Measurements from ENCODE around the gene IL24. TPM values are rescaled to one million over a fixed set of nuclear protein-coding genes. Genes with fewer than 3 reads are reported as not detected.
A peak's percentile ranks its signal among the peaks of the same experiment; 100 is the strongest.
"Not testable (repeated sequence)": the region's sequence is repeated elsewhere in the genome, so short reads cannot be mapped to it uniquely, and the experiment has no call there.

IL24 gene
- total RNA-seq, 2 experiments from 2014 or later = 0.54 to 0.72 TPM

DNA sequence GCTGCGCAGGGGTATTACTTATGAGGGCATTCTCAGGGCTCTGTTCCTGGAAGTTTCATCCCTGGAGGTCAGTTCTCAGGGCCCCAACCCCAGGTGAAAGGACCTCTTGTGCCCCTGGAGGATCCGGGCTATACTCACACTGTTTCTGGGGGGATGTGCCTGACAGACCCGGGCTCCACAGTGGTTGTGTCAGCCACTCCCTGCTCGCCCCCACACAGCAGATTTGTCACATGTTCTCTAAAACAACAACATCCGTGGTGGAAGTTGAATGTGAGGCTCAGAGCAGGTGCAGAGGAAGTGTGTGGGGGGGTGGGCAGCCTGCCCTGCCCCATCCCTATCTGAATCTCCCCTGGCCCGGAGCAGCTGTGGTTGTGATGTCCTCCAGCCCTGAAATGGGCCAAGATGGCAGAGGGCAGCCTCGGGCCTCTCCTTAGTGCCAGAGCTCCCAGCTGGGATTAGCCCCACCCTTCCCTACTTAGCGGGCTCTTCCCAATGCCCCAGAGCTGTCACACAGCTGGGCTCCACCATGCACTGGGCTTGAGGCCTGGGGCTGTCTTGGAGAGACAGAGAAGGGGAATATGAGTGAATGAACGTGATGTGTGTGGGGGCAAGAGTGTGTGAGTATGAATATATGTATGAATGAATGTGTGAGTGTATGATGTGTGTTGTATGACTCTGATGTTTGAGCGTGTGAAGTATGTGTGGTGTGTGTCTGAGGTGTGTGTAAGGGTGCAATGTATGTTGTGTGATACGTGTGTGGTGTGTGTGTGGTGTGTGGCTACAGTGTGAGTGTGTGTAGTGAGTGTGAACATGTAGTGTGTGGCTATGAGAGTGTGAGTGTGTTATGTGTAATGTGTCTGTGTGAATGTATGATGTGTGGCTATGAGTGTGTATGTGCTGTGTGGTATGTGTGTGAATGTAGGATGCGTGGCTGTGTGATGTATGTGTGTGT is 26.0 kb downstream of the IL24 start:
- H3K4me3 Mint-ChIP-seq = no peak overlapping the region
- H3K36me3 Mint-ChIP-seq = peaks cover 11% of the 10 kb centered on the region
- H3K9me3 Mint-ChIP-seq = no peaks in the 10 kb centered on the region

GRCh38 chr1:206923961-206924557 is 26.8 kb downstream of the IL24 start:
- H3K9me3 Mint-ChIP-seq, H3K27ac Mint-ChIP-seq, DNase-seq, H3K27me3 Mint-ChIP-seq, H3K4me3 Mint-ChIP-seq: not testable (repeated sequence)
- Mint-ChIP-seq H3K4me1 (peaks cover 30% of the 10 kb centered on the region), H3K36me3 (peaks cover 10% of the 10 kb centered on the region)

More for the DNA sequence above, 26.0 kb downstream of the IL24 start:
- H3K27ac Mint-ChIP-seq = no peak overlapping the region
- DNase-seq = peak; percentile 75
- no peaks in the 10 kb centered on the region for H3K27me3 Mint-ChIP-seq
- H3K4me1 Mint-ChIP-seq = peaks cover 32% of the 10 kb centered on the region

DNA sequence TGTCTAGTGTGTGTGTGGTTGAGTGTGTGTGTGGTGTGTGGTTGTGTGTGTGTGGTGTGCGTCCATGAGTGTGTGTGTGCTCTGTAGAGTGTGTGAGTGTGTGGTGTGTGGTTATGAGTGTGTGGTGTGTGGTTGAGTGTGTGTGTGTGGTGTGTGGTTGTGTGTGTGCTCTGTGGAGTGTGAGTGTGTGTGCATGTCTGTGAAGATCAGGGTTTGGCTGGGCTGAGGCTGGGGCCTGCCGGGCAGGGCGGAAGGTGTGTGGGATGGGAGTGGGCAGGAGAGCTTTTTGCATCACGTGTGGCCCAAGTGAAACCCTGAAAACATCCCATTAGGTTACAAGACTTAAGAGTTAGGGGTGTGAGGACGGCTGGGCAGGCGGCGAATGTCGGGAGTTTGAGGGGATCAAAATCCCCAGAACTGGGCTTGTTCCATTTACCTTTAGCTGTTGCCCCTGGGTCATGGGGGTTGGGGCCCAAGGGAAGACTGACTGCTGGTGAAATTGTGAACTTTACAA is 27.4 kb downstream of the IL24 start:
- DNase-seq = peak; percentile 48
- H3K4me3 Mint-ChIP-seq = no peak overlapping the region
- H3K36me3 Mint-ChIP-seq = peaks cover 10% of the 10 kb centered on the region
- no peaks in the 10 kb centered on the region for H3K9me3 Mint-ChIP-seq
- H3K4me1 Mint-ChIP-seq = peaks cover 33% of the 10 kb centered on the region
- no peak overlapping the region for H3K27ac Mint-ChIP-seq
- no peaks in the 10 kb centered on the region for H3K27me3 Mint-ChIP-seq

- peak; percentile 79 for DNase-seq
- Mint-ChIP-seq H3K27me3 (no peaks in the 10 kb centered on the region), H3K9me3 (no peaks in the 10 kb centered on the region), H3K4me1 (peaks cover 35% of the 10 kb centered on the region), H3K4me3 (no peak overlapping the region), H3K27ac (no peak overlapping the region), H3K36me3 (peaks cover 8% of the 10 kb centered on the region)
Observed at GRCh38 chr1:206925106-206925736, 28.0 kb downstream of the IL24 start.

GRCh38 chr1:206926286-206926685 is 29.0 kb downstream of the IL24 start:
- no peaks in the 10 kb centered on the region for H3K9me3 Mint-ChIP-seq
- no peaks in the 10 kb centered on the region for H3K27me3 Mint-ChIP-seq
- DNase-seq = no peak
- H3K36me3 Mint-ChIP-seq = no peaks in the 10 kb centered on the region
- no peak overlapping the region for H3K4me3 Mint-ChIP-seq
- H3K27ac Mint-ChIP-seq = no peak overlapping the region
- peaks cover 39% of the 10 kb centered on the region for H3K4me1 Mint-ChIP-seq

GRCh38 chr1:206929524-206929923 is 32.3 kb downstream of the IL24 start:
- Mint-ChIP-seq H3K36me3 (no peaks in the 10 kb centered on the region), H3K4me3 (peak overlapping the region; percentile 60), H3K27ac (peak overlapping the region; percentile 93), H3K27me3 (no peaks in the 10 kb centered on the region), H3K9me3 (no peaks in the 10 kb centered on the region), H3K4me1 (peaks cover 42% of the 10 kb centered on the region)
- no peak for DNase-seq

DNA sequence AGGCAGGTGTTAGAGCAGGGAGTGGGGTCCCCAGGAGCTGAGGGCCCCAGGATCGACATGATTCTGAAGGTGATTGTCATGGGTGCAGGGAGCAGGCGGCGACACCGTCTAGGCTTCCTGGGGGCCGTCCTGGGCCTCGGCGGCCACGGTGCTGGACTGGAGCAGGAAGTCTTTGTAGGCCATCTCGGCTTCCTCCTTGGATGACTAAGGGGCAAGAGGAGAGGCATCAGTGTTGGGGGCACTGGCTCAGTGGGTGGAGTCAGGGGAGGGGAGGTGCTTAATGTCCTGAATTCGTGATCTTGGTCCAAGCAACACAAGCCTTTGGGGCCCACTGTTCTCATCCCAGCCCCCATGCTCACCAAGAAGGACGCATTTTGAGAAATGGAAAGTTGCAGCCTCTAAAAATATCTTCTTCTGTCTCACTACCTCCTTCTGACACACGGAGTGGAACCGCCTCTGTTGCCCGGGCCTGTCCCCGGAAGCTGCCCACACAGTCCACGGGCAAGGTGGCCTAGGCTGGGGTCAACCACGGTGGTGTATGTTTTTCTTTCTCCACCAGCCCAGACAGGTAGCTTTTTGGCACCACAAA is 33.1 kb downstream of the IL24 start:
- H3K9me3 Mint-ChIP-seq = no peaks in the 10 kb centered on the region
- DNase-seq = peak; percentile 67
- peak overlapping the region; percentile 64 for H3K4me3 Mint-ChIP-seq
- no peaks in the 10 kb centered on the region for H3K27me3 Mint-ChIP-seq
- peaks cover 42% of the 10 kb centered on the region for H3K4me1 Mint-ChIP-seq
- H3K36me3 Mint-ChIP-seq = no peaks in the 10 kb centered on the region
- H3K27ac Mint-ChIP-seq = peak overlapping the region; percentile 93

- Mint-ChIP-seq H3K36me3 (no peaks in the 10 kb centered on the region), H3K4me3 (no peak overlapping the region), H3K4me1 (peaks cover 42% of the 10 kb centered on the region), H3K27ac (peak overlapping the region; percentile 21), H3K9me3 (no peaks in the 10 kb centered on the region), H3K27me3 (no peaks in the 10 kb centered on the region)
- no peak for DNase-seq
Observed at GRCh38 chr1:206931709-206932108, 34.5 kb downstream of the IL24 start.

DNA sequence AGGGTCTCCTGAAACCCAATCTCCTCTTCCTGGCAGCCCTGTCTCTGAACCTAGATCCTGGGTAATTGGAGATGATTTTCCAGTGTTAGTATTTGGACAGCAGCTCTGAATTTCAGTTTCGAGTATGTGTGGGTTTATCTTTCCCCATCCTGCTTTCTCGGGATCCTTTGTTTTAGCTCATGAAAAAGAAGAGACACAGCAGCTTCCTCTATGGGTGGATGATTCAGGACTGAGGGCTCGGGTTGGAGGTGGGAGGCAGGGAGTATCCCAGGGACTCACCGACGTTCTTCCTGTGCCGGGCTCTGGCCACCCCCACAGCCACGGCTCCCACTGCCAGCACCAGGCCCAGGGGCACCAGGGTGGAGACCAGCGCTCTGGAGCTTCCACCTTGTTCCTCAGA is 34.9 kb downstream of the IL24 start:
- Mint-ChIP-seq H3K4me1 (peaks cover 41% of the 10 kb centered on the region), H3K27ac (peak overlapping the region; percentile 34)

GRCh38 chr1:206933333-206933945 is 36.2 kb downstream of the IL24 start:
- DNase-seq = peak; percentile 67
- no peak overlapping the region for H3K27ac Mint-ChIP-seq
- no peaks in the 10 kb centered on the region for H3K27me3 Mint-ChIP-seq

More for the DNA sequence above, 34.9 kb downstream of the IL24 start:
- Mint-ChIP-seq H3K9me3 (no peaks in the 10 kb centered on the region), H3K27me3 (no peaks in the 10 kb centered on the region), H3K36me3 (no peaks in the 10 kb centered on the region), H3K4me3 (no peak overlapping the region)
- DNase-seq = no peak

DNA sequence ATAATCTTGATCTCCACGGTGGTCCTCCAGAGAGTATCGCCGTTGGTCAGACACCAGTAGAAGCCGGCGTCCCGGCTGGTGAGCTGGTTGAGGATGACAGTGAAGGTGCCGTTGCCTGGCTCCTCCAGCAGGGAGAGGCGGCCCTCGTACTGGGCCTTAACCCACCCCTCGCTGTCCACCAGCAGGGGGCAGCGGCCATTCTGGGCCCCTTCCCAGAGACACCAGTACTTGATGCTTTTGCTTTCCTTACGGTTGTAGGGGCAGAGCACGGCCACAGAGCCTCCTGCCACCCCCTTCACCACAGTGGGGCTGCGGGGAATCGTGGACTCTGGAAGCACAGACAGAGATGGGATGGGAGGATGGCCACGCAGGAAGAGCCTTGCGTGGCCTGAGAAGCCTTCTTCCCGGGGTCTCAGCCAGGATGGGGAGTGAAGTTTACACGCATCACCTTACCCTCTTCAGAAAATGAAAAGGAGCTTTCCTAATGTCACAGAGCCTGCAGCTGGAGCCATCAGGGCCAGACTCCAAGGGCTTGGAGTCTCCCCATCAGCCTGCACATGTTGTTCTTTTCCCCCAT is 38.3 kb downstream of the IL24 start:
- peak; percentile 68 for DNase-seq
- H3K9me3 Mint-ChIP-seq = no peaks in the 10 kb centered on the region
- H3K36me3 Mint-ChIP-seq = no peaks in the 10 kb centered on the region
- H3K4me1 Mint-ChIP-seq = peaks cover 22% of the 10 kb centered on the region
- no peak overlapping the region for H3K4me3 Mint-ChIP-seq
- H3K27me3 Mint-ChIP-seq = no peaks in the 10 kb centered on the region
- H3K27ac Mint-ChIP-seq = no peak overlapping the region

More at GRCh38 chr1:206933333-206933945, 36.2 kb downstream of the IL24 start:
- Mint-ChIP-seq H3K9me3 (no peaks in the 10 kb centered on the region), H3K4me1 (peaks cover 33% of the 10 kb centered on the region), H3K36me3 (no peaks in the 10 kb centered on the region), H3K4me3 (no peak overlapping the region)

GRCh38 chr1:206937425-206937824 is 40.2 kb downstream of the IL24 start:
- H3K4me1 Mint-ChIP-seq = peaks cover 5% of the 10 kb centered on the region
- H3K4me3 Mint-ChIP-seq = no peak overlapping the region
- no peaks in the 10 kb centered on the region for H3K27me3 Mint-ChIP-seq
- no peak for DNase-seq
- no peaks in the 10 kb centered on the region for H3K36me3 Mint-ChIP-seq
- no peaks in the 10 kb centered on the region for H3K9me3 Mint-ChIP-seq
- no peak overlapping the region for H3K27ac Mint-ChIP-seq

GRCh38 chr1:206939131-206939530 is 41.9 kb downstream of the IL24 start:
- Mint-ChIP-seq H3K9me3 (no peaks in the 10 kb centered on the region), H3K36me3 (no peaks in the 10 kb centered on the region), H3K27me3 (no peaks in the 10 kb centered on the region), H3K4me3 (no peak overlapping the region), H3K4me1 (no peaks in the 10 kb centered on the region), H3K27ac (no peak overlapping the region)
- no peak for DNase-seq

Data from activated naive CD8-positive, alpha-beta T cell treated with anti-CD3 and anti-CD28 coated beads for 36 hours (primary cell).